ENCODE data around the gene PIN1.
"Not testable (repeated sequence)": the region's sequence is repeated elsewhere in the genome, so short reads cannot be mapped to it uniquely, and the experiment has no call there.

DNA sequence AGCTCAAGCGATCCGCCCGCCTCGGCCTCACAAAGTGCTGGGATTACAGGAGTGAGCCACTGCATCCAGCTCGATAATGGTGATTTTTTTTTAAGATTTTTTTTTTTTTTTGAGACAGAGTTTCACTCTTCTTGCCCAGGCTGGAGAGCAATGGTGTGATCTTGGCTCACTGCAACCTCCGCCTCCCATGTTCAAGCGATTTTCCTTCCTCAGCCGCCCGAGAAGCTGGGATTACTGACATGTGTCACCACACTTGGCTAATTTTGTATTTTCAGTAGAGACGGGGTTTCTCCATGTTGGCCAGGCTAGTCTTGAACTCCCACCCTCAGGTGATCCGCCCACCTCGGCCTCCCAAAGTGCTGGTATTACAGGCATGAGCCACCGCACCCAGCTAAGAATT lies 46.5 kb upstream of the PIN1 start:
- TF ChIP-seq CTCF (IDR thresholded peaks at IDR 0.05; ENCODE audit: low read length); EZH2 (IDR thresholded peaks at IDR 0.05; ENCODE audit: borderline replicate concordance, low read length): not testable (repeated sequence)
